GM18873 (cell line): ENCODE data around the gene DGKG.

Experiments
- ATAC-seq: cut with Tn5 transposase; IDR thresholded peaks from one replicate; pipeline ENCODE4 v1.9.1; 2021; ENCODE audit warnings: mild to moderate bottlenecking, moderate library complexity, moderate number of reproducible peaks; ENCODE audit not compliant: unreplicated experiment, low FRiP score

Gene DGKG

DNA sequence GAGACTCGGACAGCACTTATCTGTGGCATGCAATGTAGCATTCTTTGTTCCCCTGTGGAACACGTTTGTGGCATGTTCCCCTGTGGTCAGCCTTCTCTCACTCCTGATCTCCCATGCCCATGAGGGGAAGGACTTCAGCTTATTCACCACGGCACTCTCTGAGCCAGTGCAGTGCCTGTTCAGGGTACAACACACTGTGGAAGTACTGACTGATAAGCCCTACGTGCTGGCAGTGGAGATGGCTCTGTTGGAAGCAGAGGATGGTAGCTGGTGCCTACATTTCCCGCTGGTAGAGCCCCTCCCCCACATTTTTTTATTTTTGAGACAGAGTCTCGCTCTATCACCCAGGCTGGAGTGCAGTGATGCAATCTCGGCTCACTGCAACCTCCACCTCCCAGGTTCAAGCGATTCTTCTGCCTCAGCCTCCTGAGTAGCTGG, 209.7 kb downstream of the DGKG start:
- ATAC-seq: no peak

DNA sequence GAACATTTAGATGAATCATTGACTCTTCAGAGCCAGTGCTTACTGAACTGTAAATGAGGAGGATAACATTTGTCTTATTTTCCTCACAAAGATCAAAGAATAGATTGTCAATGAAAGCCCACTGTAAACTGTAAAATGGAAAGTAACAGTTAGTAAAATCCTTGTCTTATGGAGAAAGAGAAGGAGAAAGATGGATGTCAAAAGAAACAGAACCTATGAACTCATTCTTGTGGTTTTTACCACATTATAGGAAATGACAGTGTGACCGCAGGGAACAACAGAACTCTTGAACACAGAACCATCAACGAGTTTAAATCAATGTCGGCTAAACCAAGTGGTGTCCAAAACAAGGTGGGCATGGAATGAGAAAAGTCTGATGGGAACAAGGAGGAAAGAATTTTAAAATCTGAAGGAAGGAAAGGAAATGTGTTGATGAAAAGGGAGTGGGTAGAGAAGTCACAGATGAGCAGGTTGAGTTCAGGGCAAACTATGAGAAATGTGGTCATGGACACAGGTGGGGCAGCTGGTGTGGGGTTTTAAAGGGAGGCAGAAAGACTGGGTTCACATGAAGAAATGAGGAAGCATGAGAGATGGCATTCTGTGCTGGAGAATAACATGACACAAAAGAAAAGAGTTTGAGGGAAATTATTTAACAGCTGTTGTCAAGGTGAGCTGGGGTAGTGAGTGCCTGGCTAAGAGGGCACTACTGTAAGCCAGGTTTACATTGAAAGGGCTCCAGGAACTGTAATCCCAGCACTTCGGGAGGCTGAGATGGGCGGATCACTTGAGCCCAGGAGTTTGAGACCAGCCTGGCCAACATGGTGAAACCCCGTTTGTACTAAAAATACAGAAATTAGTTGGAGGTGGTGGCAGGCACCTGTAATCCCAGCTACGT, 210.7 kb downstream of the DGKG start:
- no peak for ATAC-seq

DNA sequence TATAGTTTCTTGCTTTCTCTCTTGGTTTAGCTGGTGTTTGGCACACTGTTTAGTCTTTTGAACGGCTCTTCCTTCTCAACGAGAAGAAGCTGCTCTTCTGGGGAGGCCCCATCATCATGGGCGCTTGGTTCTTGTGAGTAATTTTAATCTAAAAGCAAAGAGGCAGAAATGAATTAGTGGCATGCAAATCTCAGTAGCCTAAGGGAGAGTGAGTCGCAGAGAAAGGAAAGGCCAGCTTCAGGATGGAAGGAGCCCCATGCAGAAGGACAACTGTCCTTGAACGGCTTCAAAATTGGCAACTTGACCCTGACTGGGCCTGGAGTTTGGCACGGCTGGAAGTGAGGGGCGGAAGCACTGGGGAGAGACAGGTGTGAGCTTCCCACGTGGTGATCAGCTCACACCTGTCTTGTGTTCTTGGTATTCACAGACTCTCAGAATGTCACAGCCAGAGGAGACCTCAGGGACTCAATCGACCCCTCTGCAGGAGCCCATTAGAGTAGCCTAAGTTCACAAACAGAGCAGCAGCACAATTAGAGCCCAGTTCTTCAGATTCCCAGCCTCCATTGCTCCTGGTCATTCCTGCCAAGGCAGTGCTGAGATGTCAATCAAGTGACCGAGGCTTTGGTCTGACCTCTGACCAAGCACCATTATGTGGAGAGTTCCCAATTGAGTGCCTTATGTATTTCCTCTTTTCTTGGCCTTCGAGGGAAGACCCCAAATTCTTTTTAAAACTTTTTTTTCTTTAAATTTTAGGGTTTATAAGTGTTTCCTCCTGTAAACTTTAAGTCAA, 211.8 kb downstream of the DGKG start:
- no peak for ATAC-seq

DNA sequence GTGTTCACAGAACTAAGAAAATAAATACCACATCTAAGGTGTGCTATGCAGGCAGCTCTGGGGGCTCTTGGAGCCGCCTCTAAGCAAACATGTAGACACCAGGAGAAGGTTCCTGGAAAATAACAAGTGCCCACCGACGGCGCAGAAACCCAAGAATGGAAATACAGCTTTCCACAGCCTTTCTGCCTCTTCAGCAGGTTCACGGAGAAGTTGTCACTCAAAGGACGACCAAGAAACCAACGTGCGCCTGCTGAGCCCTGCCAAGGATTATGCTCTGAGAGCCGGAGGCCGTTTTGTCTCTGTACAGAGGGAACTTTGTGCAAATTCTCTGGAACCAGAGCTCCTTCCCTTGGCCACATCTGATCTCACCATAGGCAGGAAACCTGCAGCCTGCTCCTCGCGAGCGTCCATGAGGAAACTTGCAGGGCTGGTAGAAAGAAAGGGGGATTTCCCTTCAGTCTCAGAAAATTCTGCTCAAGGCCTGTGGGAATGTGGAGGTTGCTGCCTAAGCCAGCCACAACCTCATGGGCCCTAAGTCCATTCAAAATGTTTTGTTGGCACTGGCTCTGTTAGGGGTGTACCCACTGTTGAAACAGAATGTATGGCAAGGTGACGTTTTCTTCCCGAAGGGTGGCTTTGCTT, 212.6 kb downstream of the DGKG start:
- no peak for ATAC-seq

DNA sequence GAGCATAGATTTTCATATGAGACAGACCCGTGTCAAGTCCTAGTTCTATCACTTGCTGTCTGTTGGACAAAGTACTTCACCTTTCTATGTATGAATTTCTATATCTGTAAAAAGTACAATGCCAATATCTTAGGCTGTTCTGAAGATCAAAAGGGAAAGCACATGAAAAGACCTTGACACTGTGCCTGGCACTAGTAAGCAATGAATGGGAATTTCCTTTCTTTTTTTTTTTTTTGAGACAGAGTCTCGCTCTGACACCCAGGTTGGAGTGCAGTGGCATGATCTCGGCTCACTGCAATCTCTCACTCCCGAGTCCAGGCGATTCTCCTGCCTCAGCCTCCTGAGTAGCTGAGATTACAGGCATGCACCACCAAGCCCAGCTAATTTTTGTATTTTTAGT, 217.8 kb downstream of the DGKG start:
- no peak for ATAC-seq

DNA sequence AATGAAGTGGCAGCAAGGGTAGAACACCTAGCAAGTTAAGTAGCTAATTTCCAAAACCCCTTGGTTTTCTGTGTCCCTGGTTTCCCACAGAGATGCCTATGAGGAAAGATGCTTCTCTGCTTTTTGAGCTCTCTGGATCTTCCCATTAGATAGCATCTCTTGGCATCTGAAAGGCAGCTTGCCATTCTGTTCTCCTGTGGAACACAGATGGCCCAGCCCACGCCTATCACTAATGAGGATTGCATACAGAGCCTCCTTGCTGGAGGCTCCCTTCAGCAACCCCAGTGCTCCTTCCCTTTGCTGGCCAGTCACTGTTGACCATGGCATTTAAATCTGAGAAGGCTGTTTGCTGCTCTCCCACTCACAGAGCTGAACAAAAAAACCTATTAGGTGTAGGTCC, 218.8 kb downstream of the DGKG start:
- no peak for ATAC-seq

DNA sequence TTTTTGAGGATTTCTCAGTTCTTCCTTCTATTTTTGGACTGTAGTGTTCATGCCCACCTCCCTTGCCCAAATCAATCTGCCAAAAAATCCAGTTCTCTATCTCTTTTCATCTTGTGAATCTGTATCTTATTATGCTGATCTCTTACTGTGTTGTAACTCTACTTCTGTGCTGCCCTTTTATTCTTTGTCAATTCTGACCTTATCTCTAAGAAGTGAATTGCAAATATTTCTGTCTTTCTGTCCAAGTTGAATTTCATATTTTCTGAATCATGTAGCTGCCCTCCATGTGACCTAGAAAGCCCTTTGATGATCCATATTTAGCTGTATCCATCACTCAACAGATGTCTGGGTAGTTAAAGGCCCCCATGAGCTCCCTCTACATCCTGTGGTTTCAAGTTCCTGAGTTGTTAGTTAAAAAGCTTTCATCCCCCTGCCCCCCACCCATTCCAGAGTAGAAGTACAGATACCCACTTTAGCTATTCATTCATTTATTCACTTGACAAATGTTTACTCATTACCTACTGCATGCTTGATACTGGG, 219.6 kb downstream of the DGKG start:
- ATAC-seq: no peak

DNA sequence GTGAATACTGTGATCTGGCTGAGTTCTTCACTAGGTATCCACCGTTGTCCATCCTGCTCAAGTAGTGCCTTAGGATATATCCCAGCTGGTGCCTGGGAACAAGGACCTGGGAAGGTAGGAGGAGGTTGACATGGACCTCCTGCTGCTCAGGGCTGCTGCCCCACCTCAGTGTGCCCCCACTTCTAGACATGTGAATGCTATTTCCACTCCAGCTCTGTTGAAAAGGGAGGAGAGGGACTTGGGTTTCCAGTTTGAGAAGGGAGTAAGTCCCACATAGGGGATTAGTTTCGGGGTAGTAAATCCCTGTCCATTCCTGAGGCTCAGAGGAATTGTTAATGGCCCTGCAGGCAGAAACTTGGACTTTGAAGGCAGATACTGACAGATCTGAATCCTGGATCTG, 220.2 kb downstream of the DGKG start:
- no peak for ATAC-seq

DNA sequence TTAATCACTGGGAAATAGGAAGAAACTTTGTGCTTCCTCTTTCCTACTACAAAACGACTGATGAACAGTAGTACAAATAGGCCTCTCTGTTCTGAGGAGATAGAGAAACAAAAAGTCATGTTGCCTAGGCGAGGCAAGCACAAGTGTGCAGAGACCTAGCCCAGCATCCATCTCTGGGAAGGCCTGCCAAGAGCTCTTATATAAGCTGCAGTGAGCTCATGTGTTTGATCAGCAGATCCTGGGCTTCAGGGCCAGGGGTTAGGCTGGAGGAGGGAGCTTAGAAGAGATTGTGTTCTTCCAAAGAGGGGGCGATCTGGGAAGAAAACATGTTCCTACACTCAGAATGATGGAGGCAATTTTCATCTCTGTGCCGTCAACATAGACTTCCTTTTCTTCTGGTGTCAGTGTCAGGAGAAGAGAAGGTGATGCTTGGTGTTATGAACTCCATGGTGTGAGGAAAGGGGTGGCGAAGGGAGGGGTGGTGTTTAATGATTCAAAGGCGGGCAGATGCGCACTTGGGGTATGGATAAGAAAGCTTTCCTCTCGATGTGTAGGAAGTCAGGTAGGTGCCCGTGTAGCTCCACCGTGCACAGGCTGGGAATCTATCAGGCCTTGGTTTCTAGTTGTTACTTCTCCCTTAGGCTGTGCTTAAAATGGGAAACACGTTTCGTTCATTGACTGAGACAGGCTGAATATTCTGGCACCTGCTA, 223.6 kb downstream of the DGKG start:
- no peak for ATAC-seq

DNA sequence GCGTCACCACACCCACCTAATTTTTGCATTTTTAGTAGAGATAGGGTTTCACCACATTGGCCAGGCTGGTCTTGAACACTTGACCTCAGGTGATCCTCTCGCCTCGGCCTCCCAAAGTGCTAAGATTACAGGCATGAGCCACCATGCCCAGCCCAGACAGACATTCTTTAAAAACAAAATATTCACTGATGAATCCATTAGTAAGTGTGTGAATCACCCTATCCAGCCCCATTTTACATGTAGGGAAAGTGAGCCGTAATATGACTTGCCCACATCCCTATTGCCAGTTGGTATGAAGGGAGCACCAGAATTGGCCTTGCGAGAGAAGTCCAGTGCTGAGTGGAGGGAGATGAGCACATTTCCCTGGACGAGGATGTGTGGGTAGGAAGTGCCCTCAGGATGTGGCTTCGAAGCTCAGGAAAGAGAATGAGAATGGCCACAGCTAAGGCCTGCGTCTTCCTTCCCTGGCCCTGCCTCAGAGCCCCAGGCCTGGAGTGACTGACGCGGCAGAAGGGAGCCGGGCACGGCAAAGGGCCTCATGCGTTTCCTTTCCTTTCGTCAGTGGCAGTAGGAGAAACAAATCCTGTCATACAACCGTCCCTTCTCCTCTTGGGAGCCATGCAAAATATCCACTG, 224.9 kb downstream of the DGKG start:
- no peak for ATAC-seq

DNA sequence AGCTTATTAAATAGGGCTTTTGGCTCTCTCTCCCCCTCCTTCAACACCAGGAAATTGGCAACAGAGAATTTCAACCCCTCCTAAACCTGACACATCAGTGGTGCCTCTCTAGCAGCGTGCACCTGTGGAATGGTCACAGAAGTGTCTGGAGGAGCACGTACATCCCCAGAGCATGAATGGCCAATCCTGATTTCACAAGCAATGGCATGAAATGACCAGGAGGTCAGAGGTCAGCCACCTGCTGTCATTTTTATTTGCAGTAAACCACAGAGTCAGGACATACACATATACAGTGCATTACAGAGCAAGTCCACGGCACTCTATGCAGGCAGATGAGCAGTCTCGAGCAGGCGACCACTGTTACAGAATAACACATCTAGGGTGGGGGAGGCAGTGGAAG, 228.1 kb downstream of the DGKG start:
- ATAC-seq: no peak

DNA sequence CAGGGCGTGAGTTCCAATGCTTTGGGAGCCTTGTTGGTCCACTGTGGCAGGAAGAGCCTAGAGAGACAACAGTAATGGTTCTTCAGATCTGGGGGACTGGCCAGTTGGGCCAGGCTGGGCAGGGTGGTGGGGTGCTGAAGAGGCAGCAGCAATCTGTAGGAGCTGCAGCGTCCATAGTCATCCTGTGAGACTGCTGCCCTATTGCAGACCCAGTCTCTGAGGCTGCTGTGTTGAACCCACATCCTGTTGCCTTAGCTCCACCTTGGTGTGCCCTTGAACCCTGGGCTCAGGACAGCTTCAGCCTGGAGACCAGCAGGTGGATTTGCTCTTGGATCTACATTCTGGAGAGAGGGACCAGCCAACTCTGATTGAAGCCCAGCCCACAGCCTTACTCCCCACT, 229.5 kb downstream of the DGKG start:
- ATAC-seq: no peak

DNA sequence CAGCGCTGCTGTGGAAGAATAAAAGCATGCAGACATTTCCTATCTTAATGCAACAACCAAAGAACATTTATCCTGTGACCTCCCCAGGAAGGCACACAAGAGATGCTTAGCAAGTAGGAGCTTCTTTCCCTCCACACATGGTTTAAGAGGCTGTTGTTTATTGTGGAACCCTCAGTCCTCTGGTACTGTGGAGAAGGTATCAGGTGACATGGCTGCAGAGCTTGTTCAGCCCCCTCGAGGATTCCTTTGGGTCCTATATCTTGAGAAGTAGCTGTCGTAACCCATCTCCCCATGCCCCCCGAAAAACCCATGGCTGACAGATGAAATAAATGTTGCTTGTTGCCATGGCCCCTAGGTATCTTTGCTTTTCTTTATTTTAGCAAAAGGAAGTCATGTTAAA, 232.8 kb downstream of the DGKG start:
- ATAC-seq: no peak

DNA sequence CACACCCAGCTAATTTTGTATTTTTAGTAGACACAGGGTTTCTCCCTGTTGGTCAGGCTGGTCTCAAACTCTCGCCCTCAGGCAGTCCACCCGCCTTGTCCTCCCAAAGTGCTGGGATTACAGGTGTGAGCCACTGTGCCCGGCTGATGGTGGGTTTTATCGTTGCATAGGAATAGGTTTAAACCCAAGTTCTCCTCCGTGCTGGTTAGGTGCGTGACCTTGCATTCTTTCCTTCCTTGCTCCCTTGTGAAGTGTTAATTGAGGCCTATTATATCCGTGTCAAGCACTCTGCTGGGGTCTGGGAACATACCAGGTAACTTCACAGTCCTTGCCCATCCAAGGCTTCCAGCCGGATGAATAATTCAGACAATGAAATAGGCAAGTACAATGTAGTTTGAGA, 233.9 kb downstream of the DGKG start:
- ATAC-seq: no peak

DNA sequence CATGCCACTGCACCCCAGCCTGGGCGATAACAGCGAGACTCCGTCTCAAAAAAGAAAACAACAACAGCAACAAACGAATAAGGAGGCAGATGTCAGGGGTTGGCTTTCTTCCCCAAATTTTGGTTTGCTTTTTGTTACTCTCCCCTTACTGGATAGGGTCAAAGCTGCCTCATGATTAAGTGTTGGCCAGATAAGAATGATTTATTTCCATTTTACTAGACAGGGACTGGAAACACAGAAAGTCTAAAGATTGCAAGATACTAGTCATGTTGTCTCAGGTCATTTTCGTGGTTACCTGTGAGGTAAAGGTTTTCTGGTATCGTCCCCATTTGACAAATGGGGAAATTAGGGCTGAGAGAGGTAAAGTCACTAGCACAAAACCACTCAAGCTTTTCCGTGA, 234.6 kb downstream of the DGKG start:
- ATAC-seq: no peak

DNA sequence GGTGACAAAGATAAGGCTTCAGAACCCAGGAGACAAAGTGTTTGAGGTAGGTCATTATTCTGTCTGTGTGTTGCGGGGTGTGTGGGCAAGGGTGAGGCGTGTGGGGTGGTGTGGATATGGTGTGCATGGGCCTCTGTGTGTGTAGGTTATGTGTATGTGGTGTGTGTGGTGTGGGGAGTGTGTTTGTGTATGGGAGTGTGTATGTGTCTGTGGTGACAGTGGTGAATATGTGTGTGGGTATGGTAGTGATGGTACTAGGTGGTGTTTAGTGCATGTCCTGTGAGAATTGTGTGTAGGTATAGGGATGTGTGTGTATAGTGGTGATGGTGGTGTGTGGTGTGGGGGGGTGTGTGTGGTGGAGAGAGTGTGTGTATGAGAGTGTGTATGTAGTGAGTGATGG, 236.9 kb downstream of the DGKG start:
- no peak for ATAC-seq

DNA sequence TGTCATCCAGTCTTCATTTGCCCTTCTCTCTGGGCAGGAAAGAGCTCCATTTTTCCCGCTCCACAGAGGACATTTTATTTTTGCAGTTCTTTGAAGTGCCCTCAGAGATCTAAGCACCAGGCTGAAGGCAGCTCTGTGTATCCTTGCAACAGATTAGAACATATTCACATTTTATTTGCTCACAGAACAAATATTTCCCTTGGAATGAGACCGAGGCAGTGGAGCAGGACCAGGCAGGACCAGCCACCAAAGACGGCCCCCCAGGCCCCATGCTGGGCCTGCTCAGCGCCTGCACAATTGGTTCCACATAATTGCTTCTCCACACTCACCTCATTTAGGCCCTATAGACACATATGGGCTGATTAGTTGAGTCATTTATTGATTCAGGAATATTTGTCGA, 237.4 kb downstream of the DGKG start:
- no peak for ATAC-seq

DNA sequence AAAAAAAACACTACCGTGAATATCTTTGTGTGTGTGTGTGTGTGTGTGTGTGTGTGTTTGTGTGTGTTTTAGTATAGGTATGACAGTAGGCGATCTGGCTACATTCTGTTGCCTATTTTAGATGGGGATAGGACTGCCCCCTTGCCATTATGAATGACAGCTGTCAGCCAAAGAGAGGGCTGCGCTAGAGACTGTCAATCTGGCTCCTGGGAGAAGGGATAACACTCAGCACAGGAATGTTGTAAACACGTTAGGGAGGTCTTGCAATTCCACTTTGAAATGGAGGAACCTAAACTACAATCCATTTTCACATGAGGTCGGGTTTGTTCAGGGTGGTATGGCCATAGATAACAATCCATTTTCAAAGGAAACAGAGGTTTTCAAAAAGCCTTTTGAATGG, 239.0 kb downstream of the DGKG start:
- ATAC-seq: no peak

DNA sequence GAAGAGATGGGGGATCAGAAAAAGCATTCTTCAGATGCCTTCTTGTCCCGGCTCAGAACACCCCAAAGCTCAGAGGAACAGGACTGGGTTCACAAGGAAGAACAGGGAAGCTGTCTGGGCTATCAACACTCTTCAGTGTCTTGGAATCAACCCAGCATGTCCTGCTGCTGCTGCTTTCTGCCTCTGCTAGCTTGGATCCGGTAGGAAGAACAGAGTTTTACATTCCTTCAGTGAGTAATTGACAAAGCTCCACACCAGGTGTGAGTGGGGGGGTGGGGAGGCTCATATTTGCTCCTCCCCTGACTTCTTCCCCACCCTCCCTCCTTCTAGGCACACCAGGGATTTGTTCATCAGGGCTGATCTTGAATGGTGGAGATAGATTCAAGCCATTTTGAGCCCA, 240.1 kb downstream of the DGKG start:
- no peak for ATAC-seq

DNA sequence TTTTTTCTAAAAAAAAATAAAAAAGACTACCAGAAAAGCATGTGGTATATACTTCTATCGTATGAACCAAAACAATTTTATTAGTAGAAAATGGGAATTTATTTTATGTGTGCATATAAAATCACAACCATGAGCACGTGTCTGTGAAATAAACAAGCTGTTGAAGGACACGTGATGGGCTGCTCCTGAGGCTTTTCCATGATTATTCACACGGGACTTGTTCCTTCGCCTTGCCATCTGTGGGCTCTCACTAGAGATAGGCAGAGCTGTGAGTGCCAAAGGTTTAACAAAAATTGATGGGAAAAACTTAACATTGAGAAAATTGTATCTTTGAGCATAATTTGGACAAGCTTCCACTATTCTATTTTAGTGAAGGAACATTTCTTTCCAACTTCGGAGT, 240.8 kb downstream of the DGKG start:
- no peak for ATAC-seq
